SK-N-SH (cell line): ENCODE data around the gene BTRC.

Experiments
- CTCF ChIP-seq: fragments of 200-600 bp; sonication (generic); IDR thresholded peaks from 2 replicates; pipeline ENCODE4 v1.6.1; 2017; ENCODE audit warnings: antibody characterized with exemption, mild to moderate bottlenecking, moderate library complexity
- EP300 ChIP-seq, 2 experiments: IDR thresholded peaks; 2 replicates each; pipeline versions ENCODE4 v1.4.0 to v1.6.1; 2012; ENCODE audit warnings: borderline replicate concordance in 1 of 2, low read depth in 1 of 2, low read length in 1 of 2
- EZH2phosphoT487 ChIP-seq: fragments of 200-600 bp; sonication (generic); IDR thresholded peaks from 2 replicates; pipeline ENCODE4 v1.6.1; 2017; ENCODE audit warnings: low read depth, mixed run types, mild to moderate bottlenecking, antibody characterized with exemption, moderate library complexity, borderline replicate concordance
- FOSL2 ChIP-seq: IDR thresholded peaks from 2 replicates; pipeline ENCODE4 v1.4.0; 2012; ENCODE audit warnings: low read depth, mild to moderate bottlenecking, moderate library complexity, borderline replicate concordance
- MAX ChIP-seq: IDR thresholded peaks from 2 replicates; pipeline ENCODE4 v1.4.0; 2012; ENCODE audit warnings: low read depth
- MEF2A ChIP-seq: IDR thresholded peaks from 2 replicates; pipeline ENCODE4 v1.4.0; 2012; ENCODE audit warnings: low read depth, borderline replicate concordance
- PBX3 ChIP-seq: IDR thresholded peaks from 2 replicates; pipeline ENCODE4; 2012
- RCOR1 ChIP-seq: fragments of 150-350 bp; IDR thresholded peaks from 2 replicates; pipeline ENCODE4 v1.6.1; 2017; ENCODE audit warnings: antibody characterized with exemption, low read length
- USF1 ChIP-seq: IDR thresholded peaks from 2 replicates; pipeline ENCODE4 v1.4.0; 2012; ENCODE audit warnings: low read depth, borderline replicate concordance

DNA sequence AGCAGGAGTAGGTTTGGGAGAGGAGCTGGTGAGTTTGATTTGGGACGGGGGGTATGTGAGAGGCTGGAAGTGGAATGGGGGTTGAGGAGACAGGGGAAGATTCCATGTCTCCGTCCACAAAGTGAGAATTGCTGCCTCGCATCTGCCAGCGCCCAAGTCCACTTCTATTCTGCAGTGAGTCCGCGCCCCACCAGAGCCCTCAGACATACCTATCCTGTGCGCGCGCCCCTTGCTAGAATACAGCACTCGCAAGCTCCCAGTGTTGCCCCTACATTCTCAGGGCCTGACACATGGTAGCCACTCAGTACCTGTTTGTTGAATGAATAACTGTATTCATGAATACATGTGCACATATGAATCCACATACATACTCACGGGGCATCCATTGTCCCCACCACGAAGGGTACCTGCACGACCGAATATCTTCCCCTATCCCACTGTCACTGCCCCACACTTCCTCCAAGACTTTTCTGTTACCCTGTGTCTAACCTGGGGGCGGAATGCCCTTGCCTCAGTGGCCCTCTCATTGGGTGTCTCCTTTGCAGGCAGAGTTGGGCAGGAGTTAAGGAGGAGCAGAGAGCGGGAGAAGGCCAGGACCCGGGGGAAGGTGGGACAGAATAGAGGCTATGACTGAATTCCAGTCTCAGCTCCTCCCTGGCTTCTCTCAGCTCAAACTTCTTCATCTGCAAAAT, 214.2 kb downstream of the BTRC start:
- TF ChIP-seq PBX3 (no peak), CTCF (no peak), EZH2phosphoT487 (no peak), EP300 (IDR thresholded peaks at IDR 0.05; ENCODE audit: borderline replicate concordance in 1 of 2, low read depth in 1 of 2, low read length in 1 of 2) (no peak), USF1 (no peak), RCOR1 (no peak), MAX (no peak), FOSL2 (no peak), MEF2A (no peak)
